Neural cell (in vitro differentiated cells): ENCODE results near the gene EVL. TPM values are rescaled to one million over a fixed set of nuclear protein-coding genes. Genes with fewer than 3 reads are reported as not detected.

Source experiments
- polyA plus RNA-seq: library from polyadenylated mRNA; depleted of rRNA; stranded (reverse); fragments of >200 nt; gene quantifications from 2 replicates; pipeline ENCODE4 v1.2.3, GENCODE V29; 2014
- small RNA-seq, 3 experiments: library from RNA; depleted of rRNA; stranded (forward); fragments of <200 nt; gene quantifications; one replicate each; pipeline ENCODE3, GENCODE V24; 2012

Gene EVL
- polyA plus RNA-seq, 1 donor from 2014 or later, result 387 TPM

Small RNAs within 50 kb of the gene (small RNA-seq; reads per million reads assigned to genes)
- gene MIR151B (0.41 to 1.1 (median 0.49) reads per million in 3 experiments), gene MIR342 (35,304 to 39,489 (median 38,831) reads per million in 3 experiments)

Other genes with a start within 250 kb of the EVL start
- gene DEGS2, start 94.2 kb downstream of the EVL start, polyA plus RNA-seq, result 0.37 TPM in 1 of 2 replicates, not detected in the other
- gene YY1, start 173.7 kb downstream of the EVL start, polyA plus RNA-seq, result 50.4 and 52.8 TPM in 2 replicates
- gene SLC25A29, start 241.0 kb downstream of the EVL start, polyA plus RNA-seq, result 447 and 511 TPM in 2 replicates